Activated CD4-positive, alpha-beta T cell treated with anti-CD3 and anti-CD28 coated beads, Interleukin-2, Interleukin-4, amounts not matched to agents 100 ng/mL and 50 ng/mL, durations not matched to agents 16 hours and 8 hours (primary cell): Measurements from ENCODE around the gene CALR3.
"Not testable (repeated sequence)": the region's sequence is repeated elsewhere in the genome, so short reads cannot be mapped to it uniquely, and the experiment has no call there.

Source experiments
- DNase-seq: peaks from one replicate; pipeline ENCODE4 v3.0.0-alpha.2; 2020; ENCODE audit warnings: low spot score

The CALR3 gene

GRCh38 chr19:16524991-16525734, 29.2 kb upstream of the CALR3 start:
- DNase-seq = no peak

GRCh38 chr19:16522559-16523377, 26.8 kb upstream of the CALR3 start:
- no peak for DNase-seq

- DNase-seq = no peak
Measured at GRCh38 chr19:16521715-16522289, 25.8 kb upstream of the CALR3 start.

GRCh38 chr19:16520986-16521624, 25.1 kb upstream of the CALR3 start:
- DNase-seq = no peak

GRCh38 chr19:16520074-16520973, 24.4 kb upstream of the CALR3 start:
- DNase-seq = no peak

- no peak for DNase-seq
Measured at GRCh38 chr19:16519230-16519687, 23.3 kb upstream of the CALR3 start.

- DNase-seq = no peak
Measured at GRCh38 chr19:16518483-16519229, 22.7 kb upstream of the CALR3 start.

- no peak for DNase-seq
Measured at GRCh38 chr19:16518061-16518460, 22.1 kb upstream of the CALR3 start.

GRCh38 chr19:16516923-16517610, 21.1 kb upstream of the CALR3 start:
- DNase-seq = no peak

GRCh38 chr19:16516381-16516780, 20.4 kb upstream of the CALR3 start:
- DNase-seq = no peak

- DNase-seq = no peak
Measured at GRCh38 chr19:16514383-16515019, 18.5 kb upstream of the CALR3 start.

- not testable (repeated sequence) for DNase-seq
Measured at GRCh38 chr19:16512611-16513010, 16.6 kb upstream of the CALR3 start.

- DNase-seq = no peak
Measured at GRCh38 chr19:16509141-16510061, 13.4 kb upstream of the CALR3 start.

- no peak for DNase-seq
Measured at GRCh38 chr19:16508546-16508945, 12.6 kb upstream of the CALR3 start.

- no peak for DNase-seq
Measured at GRCh38 chr19:16506961-16507360, 11.0 kb upstream of the CALR3 start.

GRCh38 chr19:16506161-16506560, 10.2 kb upstream of the CALR3 start:
- DNase-seq = not testable (repeated sequence)

GRCh38 chr19:16504271-16504670, 8.3 kb upstream of the CALR3 start:
- no peak for DNase-seq

- DNase-seq = no peak
Measured at GRCh38 chr19:16497837-16498236, 1.9 kb upstream of the CALR3 start.
